SK-N-SH treated with all-trans-retinoic acid at 6 μM for 48 hours (cell line): ENCODE data around the gene TTLL4.

ENCODE experiments used
- ATAC-seq: fragments of 200-7000 bp; cut with Tn5 transposase; 3 replicates; pipeline ENCODE4 v1.9.1; 2020; ENCODE audit warnings: mild to moderate bottlenecking, moderate library complexity
- ARNTL ChIP-seq: fragments of 450-650 bp; formaldehyde crosslinking; IDR thresholded peaks from 2 replicates; pipeline ENCODE4 v1.5.0; 2020; ENCODE audit warnings: low read depth, mild to moderate bottlenecking, moderate library complexity, borderline replicate concordance
- BACH2 ChIP-seq: fragments of 250-450 bp; sonication (Bioruptor Pico); IDR thresholded peaks from 2 replicates; pipeline ENCODE4 v1.9.0; 2021; ENCODE audit warnings: mild to moderate bottlenecking, borderline replicate concordance
- CSDC2 ChIP-seq: fragments of 250-450 bp; sonication (Bioruptor Pico); IDR thresholded peaks from 2 replicates; pipeline ENCODE4 v1.5.0; 2020; ENCODE audit warnings: mild to moderate bottlenecking, moderate library complexity
- ESRRG ChIP-seq: fragments of 250-450 bp; sonication (Bioruptor Pico); IDR thresholded peaks from 2 replicates; pipeline ENCODE4 v1.6.1; 2021; ENCODE audit warnings: mild to moderate bottlenecking
- GLIS3 ChIP-seq: fragments of 250-450 bp; sonication (Bioruptor Pico); IDR thresholded peaks from 2 replicates; pipeline ENCODE4 v1.5.0; 2020; ENCODE audit warnings: mild to moderate bottlenecking, moderate library complexity
- ISL1 ChIP-seq: fragments of 250-450 bp; sonication (Bioruptor Pico); IDR thresholded peaks from 2 replicates; pipeline ENCODE4 v2.1.2; 2022; ENCODE audit warnings: mild to moderate bottlenecking, moderate library complexity
- OSR1 ChIP-seq: fragments of 250-450 bp; sonication (Bioruptor Pico); IDR thresholded peaks from 2 replicates; pipeline ENCODE4 v1.8.0; 2022; ENCODE audit warnings: moderate library complexity, mild to moderate bottlenecking, inconsistent platforms
- PPARA ChIP-seq: fragments of 250-450 bp; sonication (Bioruptor Pico); IDR thresholded peaks from 2 replicates; pipeline ENCODE4 v1.5.0; 2020; ENCODE audit warnings: mild to moderate bottlenecking, borderline replicate concordance
- RARB ChIP-seq: fragments of 250-450 bp; sonication (Bioruptor Pico); IDR thresholded peaks from 2 replicates; pipeline ENCODE4 v1.8.0; 2021; ENCODE audit warnings: mild to moderate bottlenecking, moderate library complexity
- TCF4 ChIP-seq: fragments of 250-450 bp; sonication (Bioruptor Pico); IDR thresholded peaks from 2 replicates; pipeline ENCODE4 v1.8.0; 2021; ENCODE audit warnings: mild to moderate bottlenecking, moderate library complexity, borderline replicate concordance
- TOX ChIP-seq: fragments of 250-450 bp; sonication (Bioruptor Pico); IDR thresholded peaks from 2 replicates; pipeline ENCODE4 v1.8.0; 2021; ENCODE audit warnings: mild to moderate bottlenecking, moderate library complexity, borderline replicate concordance
- ZC3H10 ChIP-seq: fragments of 250-450 bp; sonication (Bioruptor Pico); IDR thresholded peaks from 2 replicates; pipeline ENCODE4 v1.5.1; 2021; ENCODE audit warnings: mild to moderate bottlenecking, moderate library complexity
- ZFP3 ChIP-seq: fragments of 250-450 bp; sonication (Bioruptor Pico); IDR thresholded peaks from 2 replicates; pipeline ENCODE4 v1.5.0; 2020; ENCODE audit warnings: mild to moderate bottlenecking, moderate library complexity
- ZFP30 ChIP-seq: fragments of 450-650 bp; formaldehyde crosslinking; IDR thresholded peaks from 2 replicates; pipeline ENCODE4 v1.5.0; 2022; ENCODE audit warnings: mild to moderate bottlenecking, moderate library complexity
- ZNF565 ChIP-seq: fragments of 450-650 bp; formaldehyde crosslinking; conservative IDR thresholded peaks from 2 replicates; pipeline ENCODE4 v1.5.0; 2020; ENCODE audit warnings: low read depth, mild to moderate bottlenecking, moderate library complexity
- ZNF8 ChIP-seq: fragments of 450-650 bp; formaldehyde crosslinking; IDR thresholded peaks from 2 replicates; pipeline ENCODE4 v1.5.0; 2020; ENCODE audit warnings: mild to moderate bottlenecking, moderate library complexity
- TF ChIP-seq, protein P1 (sequence below): fragments of 250-450 bp; sonication (Bioruptor Pico); IDR thresholded peaks from 2 replicates; pipeline ENCODE4 v1.5.0; 2020; ENCODE audit warnings: mild to moderate bottlenecking, moderate library complexity
- TF ChIP-seq, protein P2 (sequence below): fragments of 250-450 bp; sonication (Bioruptor Pico); IDR thresholded peaks from 2 replicates; pipeline ENCODE4 v1.8.0; 2021; ENCODE audit warnings: low read depth, mild to moderate bottlenecking, moderate library complexity, borderline replicate concordance
- TF ChIP-seq, protein P3 (sequence below): fragments of 250-450 bp; sonication (Bioruptor Pico); IDR thresholded peaks from 2 replicates; pipeline ENCODE4 v1.5.1; 2020; ENCODE audit warnings: low read depth, mild to moderate bottlenecking, moderate library complexity
- TF ChIP-seq, protein P4 (sequence below): fragments of 250-450 bp; sonication (Bioruptor Pico); IDR thresholded peaks from 2 replicates; pipeline ENCODE4 v1.8.0; 2020; ENCODE audit warnings: mild to moderate bottlenecking, moderate library complexity, borderline replicate concordance
- TF ChIP-seq, protein P5 (sequence below): fragments of 250-450 bp; sonication (Bioruptor Pico); IDR thresholded peaks from 2 replicates; pipeline ENCODE4 v1.5.1; 2021; ENCODE audit warnings: mild to moderate bottlenecking, moderate library complexity

Gene TTLL4

DNA sequence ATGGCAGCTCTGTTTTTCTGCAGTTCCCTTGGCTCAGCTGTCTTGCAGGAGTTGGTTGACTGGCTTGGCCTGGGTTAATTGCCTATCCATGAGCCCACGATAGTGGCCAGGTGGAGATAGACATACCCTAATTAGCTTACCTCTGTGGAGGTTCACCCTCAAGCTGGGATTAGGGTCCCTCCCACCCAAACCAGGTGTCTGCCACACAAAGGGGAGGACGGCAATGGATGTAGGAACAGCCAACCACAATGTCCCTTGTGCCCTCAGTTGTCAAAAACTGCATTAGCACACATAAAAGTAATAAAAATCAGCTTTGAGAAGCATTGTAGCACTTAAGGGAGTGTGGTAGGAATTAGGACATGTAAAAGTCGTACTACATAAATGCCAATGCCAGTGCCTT is 75.5 kb downstream of the TTLL4 start:
- no peak for ATAC-seq
- TF ChIP-seq BACH2 (no peak), ESRRG (no peak), ZFP30 (CRISPR knock-in tag) (no peak), TOX (CRISPR knock-in tag) (no peak), PPARA (CRISPR knock-in tag) (no peak), OSR1 (CRISPR knock-in tag) (no peak), ZNF565 (CRISPR knock-in tag) (no peak), ZNF8 (no peak), TCF4 (CRISPR knock-in tag) (no peak), RARB (CRISPR knock-in tag) (no peak), ARNTL (no peak), GLIS3 (CRISPR knock-in tag) (no peak)
- TF ChIP-seq, protein P1, sequence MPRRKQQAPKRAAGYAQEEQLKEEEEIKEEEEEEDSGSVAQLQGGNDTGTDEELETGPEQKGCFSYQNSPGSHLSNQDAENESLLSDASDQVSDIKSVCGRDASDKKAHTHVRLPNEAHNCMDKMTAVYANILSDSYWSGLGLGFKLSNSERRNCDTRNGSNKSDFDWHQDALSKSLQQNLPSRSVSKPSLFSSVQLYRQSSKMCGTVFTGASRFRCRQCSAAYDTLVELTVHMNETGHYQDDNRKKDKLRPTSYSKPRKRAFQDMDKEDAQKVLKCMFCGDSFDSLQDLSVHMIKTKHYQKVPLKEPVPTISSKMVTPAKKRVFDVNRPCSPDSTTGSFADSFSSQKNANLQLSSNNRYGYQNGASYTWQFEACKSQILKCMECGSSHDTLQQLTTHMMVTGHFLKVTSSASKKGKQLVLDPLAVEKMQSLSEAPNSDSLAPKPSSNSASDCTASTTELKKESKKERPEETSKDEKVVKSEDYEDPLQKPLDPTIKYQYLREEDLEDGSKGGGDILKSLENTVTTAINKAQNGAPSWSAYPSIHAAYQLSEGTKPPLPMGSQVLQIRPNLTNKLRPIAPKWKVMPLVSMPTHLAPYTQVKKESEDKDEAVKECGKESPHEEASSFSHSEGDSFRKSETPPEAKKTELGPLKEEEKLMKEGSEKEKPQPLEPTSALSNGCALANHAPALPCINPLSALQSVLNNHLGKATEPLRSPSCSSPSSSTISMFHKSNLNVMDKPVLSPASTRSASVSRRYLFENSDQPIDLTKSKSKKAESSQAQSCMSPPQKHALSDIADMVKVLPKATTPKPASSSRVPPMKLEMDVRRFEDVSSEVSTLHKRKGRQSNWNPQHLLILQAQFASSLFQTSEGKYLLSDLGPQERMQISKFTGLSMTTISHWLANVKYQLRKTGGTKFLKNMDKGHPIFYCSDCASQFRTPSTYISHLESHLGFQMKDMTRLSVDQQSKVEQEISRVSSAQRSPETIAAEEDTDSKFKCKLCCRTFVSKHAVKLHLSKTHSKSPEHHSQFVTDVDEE (CRISPR knock-in tag), result no peak
- TF ChIP-seq, protein P2, sequence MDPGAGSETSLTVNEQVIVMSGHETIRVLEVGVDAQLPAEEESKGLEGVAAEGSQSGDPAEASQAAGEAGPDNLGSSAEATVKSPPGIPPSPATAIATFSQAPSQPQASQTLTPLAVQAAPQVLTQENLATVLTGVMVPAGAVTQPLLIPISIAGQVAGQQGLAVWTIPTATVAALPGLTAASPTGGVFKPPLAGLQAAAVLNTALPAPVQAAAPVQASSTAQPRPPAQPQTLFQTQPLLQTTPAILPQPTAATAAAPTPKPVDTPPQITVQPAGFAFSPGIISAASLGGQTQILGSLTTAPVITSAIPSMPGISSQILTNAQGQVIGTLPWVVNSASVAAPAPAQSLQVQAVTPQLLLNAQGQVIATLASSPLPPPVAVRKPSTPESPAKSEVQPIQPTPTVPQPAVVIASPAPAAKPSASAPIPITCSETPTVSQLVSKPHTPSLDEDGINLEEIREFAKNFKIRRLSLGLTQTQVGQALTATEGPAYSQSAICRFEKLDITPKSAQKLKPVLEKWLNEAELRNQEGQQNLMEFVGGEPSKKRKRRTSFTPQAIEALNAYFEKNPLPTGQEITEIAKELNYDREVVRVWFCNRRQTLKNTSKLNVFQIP, result no peak
- TF ChIP-seq, protein P3, sequence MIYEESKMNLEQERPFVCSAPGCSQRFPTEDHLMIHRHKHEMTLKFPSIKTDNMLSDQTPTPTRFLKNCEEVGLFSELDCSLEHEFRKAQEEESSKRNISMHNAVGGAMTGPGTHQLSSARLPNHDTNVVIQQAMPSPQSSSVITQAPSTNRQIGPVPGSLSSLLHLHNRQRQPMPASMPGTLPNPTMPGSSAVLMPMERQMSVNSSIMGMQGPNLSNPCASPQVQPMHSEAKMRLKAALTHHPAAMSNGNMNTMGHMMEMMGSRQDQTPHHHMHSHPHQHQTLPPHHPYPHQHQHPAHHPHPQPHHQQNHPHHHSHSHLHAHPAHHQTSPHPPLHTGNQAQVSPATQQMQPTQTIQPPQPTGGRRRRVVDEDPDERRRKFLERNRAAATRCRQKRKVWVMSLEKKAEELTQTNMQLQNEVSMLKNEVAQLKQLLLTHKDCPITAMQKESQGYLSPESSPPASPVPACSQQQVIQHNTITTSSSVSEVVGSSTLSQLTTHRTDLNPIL (CRISPR knock-in tag), result no peak
- TF ChIP-seq, protein P4, sequence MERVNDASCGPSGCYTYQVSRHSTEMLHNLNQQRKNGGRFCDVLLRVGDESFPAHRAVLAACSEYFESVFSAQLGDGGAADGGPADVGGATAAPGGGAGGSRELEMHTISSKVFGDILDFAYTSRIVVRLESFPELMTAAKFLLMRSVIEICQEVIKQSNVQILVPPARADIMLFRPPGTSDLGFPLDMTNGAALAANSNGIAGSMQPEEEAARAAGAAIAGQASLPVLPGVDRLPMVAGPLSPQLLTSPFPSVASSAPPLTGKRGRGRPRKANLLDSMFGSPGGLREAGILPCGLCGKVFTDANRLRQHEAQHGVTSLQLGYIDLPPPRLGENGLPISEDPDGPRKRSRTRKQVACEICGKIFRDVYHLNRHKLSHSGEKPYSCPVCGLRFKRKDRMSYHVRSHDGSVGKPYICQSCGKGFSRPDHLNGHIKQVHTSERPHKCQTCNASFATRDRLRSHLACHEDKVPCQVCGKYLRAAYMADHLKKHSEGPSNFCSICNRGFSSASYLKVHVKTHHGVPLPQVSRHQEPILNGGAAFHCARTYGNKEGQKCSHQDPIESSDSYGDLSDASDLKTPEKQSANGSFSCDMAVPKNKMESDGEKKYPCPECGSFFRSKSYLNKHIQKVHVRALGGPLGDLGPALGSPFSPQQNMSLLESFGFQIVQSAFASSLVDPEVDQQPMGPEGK (CRISPR knock-in tag), result no peak

DNA sequence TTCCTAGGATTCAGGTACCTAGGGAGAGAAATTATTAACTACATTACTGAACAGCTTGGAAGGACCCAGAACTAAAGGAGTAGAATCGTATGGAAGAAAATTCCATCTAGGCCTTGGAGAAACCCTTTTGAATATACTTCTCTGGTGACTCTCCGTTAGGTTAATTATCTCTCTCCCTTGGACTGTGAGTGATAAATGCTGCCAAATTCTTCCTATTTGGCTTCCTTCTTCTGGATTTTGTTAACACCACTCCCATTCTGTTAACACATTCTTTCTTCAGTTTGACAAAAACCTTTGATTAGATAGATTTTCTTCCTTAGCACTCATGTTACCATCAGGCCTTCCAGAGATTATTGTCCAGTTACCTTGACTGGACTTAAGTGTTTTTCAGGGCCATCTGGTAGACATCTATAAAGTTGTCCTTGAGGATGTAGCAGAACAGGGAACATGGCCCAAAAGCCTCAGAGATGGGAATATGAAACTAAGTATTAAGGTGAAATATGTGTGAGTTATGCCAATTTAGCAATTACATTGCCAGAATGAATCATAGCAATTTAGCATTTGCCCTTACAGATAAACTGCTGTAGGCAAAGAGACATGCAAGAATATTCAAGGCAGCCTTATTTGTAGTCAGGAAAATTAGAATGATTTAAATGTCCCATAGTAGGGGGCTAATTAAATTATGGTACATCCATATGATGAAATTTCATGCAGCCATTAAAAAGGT is 78.1 kb downstream of the TTLL4 start:
- no peak; the same call in 2 of the 3 replicates for ATAC-seq
- TF ChIP-seq CSDC2 (CRISPR knock-in tag) (0 out of 2 replicates have a peak, but pooled peaks have one; percentile 34), ZFP3 (CRISPR knock-in tag) (no peak), TCF4 (CRISPR knock-in tag) (0 out of 2 replicates have a peak, but pooled peaks have one; percentile 26), ZC3H10 (no peak), ESRRG (no peak), ISL1 (CRISPR knock-in tag) (peak; percentile 90)
- TF ChIP-seq, protein P5, sequence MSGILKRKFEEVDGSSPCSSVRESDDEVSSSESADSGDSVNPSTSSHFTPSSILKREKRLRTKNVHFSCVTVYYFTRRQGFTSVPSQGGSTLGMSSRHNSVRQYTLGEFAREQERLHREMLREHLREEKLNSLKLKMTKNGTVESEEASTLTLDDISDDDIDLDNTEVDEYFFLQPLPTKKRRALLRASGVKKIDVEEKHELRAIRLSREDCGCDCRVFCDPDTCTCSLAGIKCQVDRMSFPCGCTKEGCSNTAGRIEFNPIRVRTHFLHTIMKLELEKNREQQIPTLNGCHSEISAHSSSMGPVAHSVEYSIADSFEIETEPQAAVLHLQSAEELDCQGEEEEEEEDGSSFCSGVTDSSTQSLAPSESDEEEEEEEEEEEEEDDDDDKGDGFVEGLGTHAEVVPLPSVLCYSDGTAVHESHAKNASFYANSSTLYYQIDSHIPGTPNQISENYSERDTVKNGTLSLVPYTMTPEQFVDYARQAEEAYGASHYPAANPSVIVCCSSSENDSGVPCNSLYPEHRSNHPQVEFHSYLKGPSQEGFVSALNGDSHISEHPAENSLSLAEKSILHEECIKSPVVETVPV, result no peak
- TF ChIP-seq, protein P4 (CRISPR knock-in tag), result peak; percentile 39; the same call in 1 of the 2 replicates
- TF ChIP-seq, protein P1 (CRISPR knock-in tag), result no peak
